Measurements from ENCODE around the gene MADD.

DNA sequence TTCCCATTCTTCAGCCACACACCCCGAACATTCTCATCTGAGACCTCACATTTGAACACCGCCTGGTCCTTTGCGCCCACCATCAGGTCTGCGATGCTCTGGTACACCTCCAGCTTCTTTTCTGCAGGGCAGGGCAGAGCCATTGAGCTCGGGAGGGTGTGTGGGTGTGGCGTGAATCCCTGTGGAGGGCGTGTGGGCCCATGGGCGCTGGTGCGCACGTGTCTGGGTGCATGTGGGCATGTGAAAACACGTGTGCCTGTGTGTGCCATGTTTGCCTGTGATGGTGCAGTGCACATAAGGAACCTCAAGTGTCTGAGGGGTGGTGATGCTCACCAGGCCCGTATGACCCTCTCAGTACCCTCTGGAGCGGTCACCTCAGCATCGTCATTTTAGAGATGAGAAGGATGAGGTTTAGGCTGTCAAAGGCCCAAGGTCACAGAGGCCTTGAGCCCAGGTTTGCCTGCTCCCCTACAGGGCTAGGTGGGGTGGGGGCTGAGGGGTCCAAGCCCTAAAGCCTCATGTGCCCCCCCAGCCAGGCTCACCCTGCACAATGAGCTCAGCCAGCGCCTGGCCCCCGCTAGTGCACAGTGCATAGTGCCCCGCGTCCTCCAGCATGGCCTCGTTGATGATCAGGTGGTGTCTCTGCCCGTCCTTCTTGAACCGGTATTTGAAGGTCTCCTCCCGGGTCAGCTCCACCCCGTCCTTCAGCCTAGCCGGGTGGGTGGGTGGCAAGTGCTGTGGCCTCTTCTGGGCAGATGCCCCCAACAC is 72.3 kb downstream of the MADD start:
- no peak for TF ChIP-seq POLR2A (IDR thresholded peaks at IDR 0.05)
- no peak for TF ChIP-seq CTCF (IDR thresholded peaks at IDR 0.05)

All from thyroid gland (tissue), 4 donors.